Naive thymus-derived CD8-positive, alpha-beta T cell (primary cell): Measurements from ENCODE around the gene FXYD5. TPM values are rescaled to one million over a fixed set of nuclear protein-coding genes. Genes with fewer than 3 reads are reported as not detected.
"Not testable (repeated sequence)": the region's sequence is repeated elsewhere in the genome, so short reads cannot be mapped to it uniquely, and the experiment has no call there.

ENCODE experiments used
- ATAC-seq, 2 donors: fragments of 150-1000 bp; cut with Tn5 transposase in 1 of 2; sonication (Bioruptor Pico), chemical (Tn5 transposase) in 1 of 2; 1 replicate in 1 of 2; 2 replicates in 1 of 2; pipeline ENCODE4 v1.10.0; 2021; ENCODE audit warnings: mild to moderate bottlenecking in 2 of 2, moderate library complexity in 2 of 2
- POLR2A ChIA-PET: fragments of 350-600 bp; sonication (Branson Sonifier 250); formaldehyde crosslinking; loops from one replicate; lab custom pipeline; 2021; ENCODE audit warnings: antibody characterized with exemption; lab: Charles Lee
- DNase-seq, 10 donors: peaks; one replicate each; pipeline versions ENCODE4 v3.0.0 to v3.0.0-alpha.2; 2020 to 2022
- H3K27ac Mint-ChIP-seq, 10 donors: one replicate each; pipeline ENCODE4 v1.8.0; 2020 to 2022; ENCODE audit warnings: mild to moderate bottlenecking in 10 of 10, mixed read lengths in 10 of 10, moderate library complexity in 4 of 10, inconsistent platforms in 1 of 10
- H3K27me3 Mint-ChIP-seq, 5 donors: one replicate each; pipeline ENCODE4 v1.8.0; 2021 to 2022; ENCODE audit warnings: mixed read lengths in 5 of 5
- H3K36me3 Mint-ChIP-seq, 3 donors: one replicate each; pipeline ENCODE4 v1.8.0; 2020 to 2022; ENCODE audit warnings: mixed read lengths in 3 of 3, mild to moderate bottlenecking in 2 of 3, inconsistent platforms in 1 of 3
- H3K4me1 Mint-ChIP-seq, 4 donors: one replicate each; pipeline ENCODE4 v1.8.0; 2021 to 2022; ENCODE audit warnings: mixed read lengths in 4 of 4
- H3K4me3 Mint-ChIP-seq, 10 donors: one replicate each; pipeline ENCODE4 v1.8.0; 2020 to 2022; ENCODE audit warnings: mild to moderate bottlenecking in 10 of 10, mixed read lengths in 10 of 10, moderate library complexity in 6 of 10, inconsistent platforms in 1 of 10
- H3K9me3 Mint-ChIP-seq, 9 donors: one replicate each; pipeline ENCODE4 v1.8.0; 2020 to 2022; ENCODE audit warnings: mixed read lengths in 9 of 9, mild to moderate bottlenecking in 3 of 9, inconsistent platforms in 1 of 9, moderate library complexity in 1 of 9
- polyA plus RNA-seq, 3 donors: library from polyadenylated mRNA; unstranded; fragments of 300-500 nt; fragmentation: Illumina TruSeq; gene quantifications; one replicate each; pipeline ENCODE4 v1.2.3, GENCODE V29; 2021
- total RNA-seq, 8 experiments: library from RNA in 2 of 8; stranded (reverse) in 2 of 8; gene quantifications; one replicate each; pipeline ENCODE4 v1.2.3 and lab custom pipeline; 2021 to 2026

Gene FXYD5
- total and polyA plus RNA-seq, 5 experiments from 2014 or later, result 281 to 544 (median 351) TPM

DNA sequence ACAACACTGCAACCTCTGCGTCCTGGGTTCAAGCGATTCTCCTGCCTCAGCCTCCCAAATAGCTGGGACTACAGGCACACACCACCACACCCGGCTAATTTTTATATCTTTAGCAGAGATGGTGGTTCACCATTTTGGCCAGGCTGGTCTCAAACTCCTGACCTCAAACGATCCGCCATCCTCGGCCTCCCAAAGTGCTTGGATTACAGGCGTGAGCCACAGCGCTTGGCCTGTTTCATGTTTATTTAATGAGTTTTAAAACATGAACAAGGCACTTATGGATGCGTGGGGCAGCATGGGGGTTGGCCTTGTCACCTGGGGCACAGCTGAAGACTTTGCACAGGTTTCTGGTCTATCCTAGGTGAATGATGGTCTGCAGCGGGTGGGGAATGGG, 1.4 kb upstream of the FXYD5 start:
- Mint-ChIP-seq H3K27ac (peak overlapping the region in 9 of 10 donors; percentile 35 to 100 (median 96)), H3K4me1 (peaks cover 30 to 56% (median 46%) of the 10 kb centered on the region in 4 donors), H3K36me3 (peaks cover 2 to 22% (median 7%) of the 10 kb centered on the region in 3 donors), H3K4me3 (peak overlapping the region; percentile 75 to 100 (median 100))
- not testable (repeated sequence) for ATAC-seq, H3K27me3 Mint-ChIP-seq, H3K9me3 Mint-ChIP-seq, DNase-seq
- POLR2A ChIA-PET, result interaction anchor here (0.6 to 4.6 kb wide), 9 partner anchors 10 to 138 kb away, joined by 3 to 77 read pairs (median 13); partner anchors contain the start of gene FXYD7

DNA sequence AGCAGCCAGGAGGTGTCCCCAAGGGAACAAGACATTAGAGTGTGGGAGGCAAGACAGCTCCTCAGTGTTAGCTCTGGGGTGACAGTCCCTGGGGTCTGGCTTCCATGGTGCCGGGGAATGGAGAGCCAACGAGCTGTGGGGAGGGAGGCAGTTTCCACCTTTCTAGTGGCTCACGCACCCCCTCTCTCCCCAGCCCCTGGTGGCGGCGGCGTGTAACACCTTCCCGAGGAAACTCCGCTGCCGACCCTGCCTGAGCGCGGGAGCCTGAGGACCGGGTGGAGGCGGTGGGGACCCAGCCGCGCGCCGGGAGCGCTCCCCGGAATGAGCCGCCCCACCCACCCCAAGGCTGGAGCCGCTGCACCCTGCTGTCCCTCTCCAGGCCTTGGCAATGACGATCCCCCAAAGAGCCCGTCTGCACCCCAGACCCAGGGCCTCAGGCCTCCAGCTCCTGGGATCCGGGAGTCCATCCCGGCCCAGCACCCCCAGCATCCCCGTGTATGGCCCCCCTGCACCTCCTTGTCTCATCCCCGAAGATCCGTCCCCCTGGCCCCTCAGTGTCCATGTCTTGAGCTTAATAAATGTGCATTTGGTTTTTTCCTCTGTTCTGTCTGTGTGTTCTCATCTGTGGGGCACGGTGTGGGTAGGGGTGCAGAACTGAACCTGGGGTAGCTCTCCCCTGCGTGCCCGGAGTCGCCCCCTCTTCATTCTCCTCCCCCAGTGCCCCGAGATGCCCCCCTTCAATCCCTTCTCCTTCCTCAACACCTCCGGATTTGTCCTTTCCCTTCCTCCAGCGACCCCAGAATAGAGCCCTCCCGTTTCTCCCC, 622 bp upstream of the FXYD5 start:
- Mint-ChIP-seq H3K9me3 (no peaks in the 10 kb centered on the region), H3K4me3 (peak overlapping the region; percentile 98 to 100 (median 100)), H3K4me1 (peaks cover 33 to 64% (median 53%) of the 10 kb centered on the region in 4 donors), H3K27me3 (no peaks in the 10 kb centered on the region), H3K27ac (peak overlapping the region; percentile 94 to 100 (median 99)), H3K36me3 (peaks cover 4 to 29% (median 12%) of the 10 kb centered on the region in 3 donors)
- ATAC-seq (peak; percentile 66 to 70), DNase-seq (peak; percentile 57 to 85 (median 71))
- POLR2A ChIA-PET, result interaction anchor here (0.5 to 4.6 kb wide), 19 partner anchors 9 to 166 kb away, joined by 3 to 77 read pairs (median 6); partner anchors contain the start of genes FXYD7 and USF2

DNA sequence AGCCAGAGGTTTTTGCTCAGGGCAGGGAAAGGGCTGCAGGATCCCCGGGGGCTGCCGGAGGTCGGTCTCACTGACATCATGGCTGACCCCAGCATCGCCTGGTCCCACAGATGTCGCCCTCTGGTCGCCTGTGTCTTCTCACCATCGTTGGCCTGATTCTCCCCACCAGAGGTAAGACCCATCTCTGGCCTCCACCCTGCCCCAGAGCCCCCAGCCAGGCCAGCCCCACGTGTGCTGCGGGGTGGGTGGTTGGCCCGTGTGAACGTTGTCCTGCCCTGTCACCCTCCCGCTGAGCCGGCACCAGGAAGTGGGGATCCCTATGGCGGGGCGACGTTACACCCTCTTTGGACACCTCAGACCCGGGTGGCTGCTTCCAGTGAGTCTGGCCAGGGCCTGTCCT, 906 bp downstream of the FXYD5 start:
- peaks cover 4 to 45% (median 24%) of the 10 kb centered on the region in 3 donors for H3K36me3 Mint-ChIP-seq
- peak overlapping the region; percentile 98 to 100 (median 100) for H3K4me3 Mint-ChIP-seq
- no peaks in the 10 kb centered on the region for H3K9me3 Mint-ChIP-seq
- POLR2A ChIA-PET, result interaction anchor here (0.8 to 4.6 kb wide), 9 partner anchors 8 to 110 kb away, joined by 3 to 77 read pairs (median 9); partner anchors contain the start of gene FXYD7
- no peaks in the 10 kb centered on the region for H3K27me3 Mint-ChIP-seq
- ATAC-seq (peak in 1 of 2 donors; percentile 26), DNase-seq (peak in 2 of 10 donors; percentile 20 to 22)
- peak overlapping the region; percentile 94 to 100 (median 99) for H3K27ac Mint-ChIP-seq
- peaks cover 32 to 72% (median 60%) of the 10 kb centered on the region in 4 donors for H3K4me1 Mint-ChIP-seq

GRCh38 chr19:35155981-35156672, 1.6 kb downstream of the FXYD5 start:
- peaks cover 4 to 52% (median 30%) of the 10 kb centered on the region in 3 donors for H3K36me3 Mint-ChIP-seq
- H3K27ac Mint-ChIP-seq, result peak overlapping the region; percentile 88 to 100 (median 99)
- peak overlapping the region; percentile 98 to 100 (median 100) for H3K4me3 Mint-ChIP-seq
- POLR2A ChIA-PET, result interaction anchor here (0.8 to 3.6 kb wide), 5 partner anchors 10 to 56 kb away, joined by 3 to 77 read pairs (median 3); no protein-coding TSS in a partner anchor
- H3K4me1 Mint-ChIP-seq, result peaks cover 31 to 73% (median 61%) of the 10 kb centered on the region in 4 donors
- H3K27me3 Mint-ChIP-seq, result no peaks in the 10 kb centered on the region
- ATAC-seq, result no peak
- no peaks in the 10 kb centered on the region for H3K9me3 Mint-ChIP-seq
- no peak for DNase-seq

DNA sequence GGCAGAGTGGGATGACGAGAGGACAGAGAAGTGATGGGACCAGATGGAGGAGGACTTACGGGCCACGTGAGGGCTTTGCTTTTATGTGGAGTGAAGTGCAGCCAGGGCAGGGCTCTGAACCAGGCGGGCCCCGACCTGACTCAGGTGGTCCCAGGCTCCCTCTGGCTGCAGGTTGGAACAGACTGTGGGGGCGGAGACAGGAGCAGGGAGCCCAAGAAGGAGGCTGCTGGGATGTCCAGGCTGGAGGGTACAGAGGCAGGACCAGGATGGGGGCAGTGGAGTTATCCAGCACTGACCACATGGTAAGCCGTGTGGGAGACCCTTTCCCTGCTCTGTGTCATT, 2.1 kb downstream of the FXYD5 start:
- peak overlapping the region; percentile 34 to 100 (median 99) for H3K27ac Mint-ChIP-seq
- peaks cover 31 to 78% (median 65%) of the 10 kb centered on the region in 4 donors for H3K4me1 Mint-ChIP-seq
- no peak for DNase-seq
- H3K36me3 Mint-ChIP-seq, result peaks cover 9 to 57% (median 35%) of the 10 kb centered on the region in 3 donors
- no peak for ATAC-seq
- no peaks in the 10 kb centered on the region for H3K27me3 Mint-ChIP-seq
- H3K4me3 Mint-ChIP-seq, result peak overlapping the region; percentile 98 to 100 (median 100)
- POLR2A ChIA-PET, result interaction anchor here (1.5 kb wide), 1 partner anchor 10 kb away, joined by 3 read pairs; no protein-coding TSS in a partner anchor
- peaks cover 0 to 4% (median 0%) of the 10 kb centered on the region in 9 donors for H3K9me3 Mint-ChIP-seq

GRCh38 chr19:35157431-35157830, 2.9 kb downstream of the FXYD5 start:
- Mint-ChIP-seq H3K27me3 (no peaks in the 10 kb centered on the region), H3K9me3 (peaks cover 0 to 8% (median 3%) of the 10 kb centered on the region in 9 donors), H3K4me1 (peaks cover 35 to 76% (median 66%) of the 10 kb centered on the region in 4 donors), H3K36me3 (peaks cover 14 to 65% (median 43%) of the 10 kb centered on the region in 3 donors), H3K4me3 (peak overlapping the region in 7 of 10 donors; percentile 11 to 100 (median 55)), H3K27ac (peak overlapping the region in 8 of 10 donors; percentile 24 to 96 (median 82))
- DNase-seq (no peak), ATAC-seq (no peak)
- POLR2A ChIA-PET, result interaction anchor here (0.9 kb wide), 1 partner anchor 12 kb away, joined by 3 read pairs; no protein-coding TSS in a partner anchor

- DNase-seq (peak in 1 of 10 donors; percentile 6), ATAC-seq (no peak)
- Mint-ChIP-seq H3K27me3 (no peaks in the 10 kb centered on the region), H3K4me3 (peak overlapping the region in 2 of 10 donors; percentile 19 to 50), H3K27ac (peak overlapping the region in 6 of 10 donors; percentile 7 to 88 (median 70)), H3K9me3 (peaks cover 0 to 12% (median 3%) of the 10 kb centered on the region in 9 donors), H3K36me3 (peaks cover 24 to 86% (median 65%) of the 10 kb centered on the region in 3 donors), H3K4me1 (peaks cover 30 to 64% (median 62%) of the 10 kb centered on the region in 4 donors)
- POLR2A ChIA-PET, result interaction anchor here (1.2 to 1.4 kb wide), 2 partner anchors 20 to 47 kb away, joined by 3 to 4 read pairs; no protein-coding TSS in a partner anchor
Observed at GRCh38 chr19:35159606-35160005, 5.1 kb downstream of the FXYD5 start.

- Mint-ChIP-seq H3K27me3 (no peaks in the 10 kb centered on the region), H3K9me3 (peaks cover 0 to 17% (median 7%) of the 10 kb centered on the region in 9 donors), H3K36me3 (peaks cover 33 to 97% (median 77%) of the 10 kb centered on the region in 3 donors), H3K27ac (peak overlapping the region; percentile 53 to 90 (median 78)), H3K4me3 (peak overlapping the region in 2 of 10 donors; percentile 16 to 56), H3K4me1 (peaks cover 27 to 53% (median 52%) of the 10 kb centered on the region in 4 donors)
- POLR2A ChIA-PET, result interaction anchor here (0.8 to 1.3 kb wide), 4 partner anchors 11 to 43 kb away, joined by 3 to 4 read pairs (median 3); no protein-coding TSS in a partner anchor
- ATAC-seq (no peak), DNase-seq (peak in 1 of 10 donors; percentile 7)
Observed at GRCh38 chr19:35160629-35161433, 6.3 kb downstream of the FXYD5 start.

GRCh38 chr19:35161434-35161743, 6.9 kb downstream of the FXYD5 start:
- DNase-seq (no peak), ATAC-seq (no peak)
- no peak overlapping the region for H3K4me3 Mint-ChIP-seq
- peak overlapping the region in 8 of 10 donors; percentile 31 to 89 (median 79) for H3K27ac Mint-ChIP-seq
- no peaks in the 10 kb centered on the region for H3K27me3 Mint-ChIP-seq
- peaks cover 38 to 97% (median 82%) of the 10 kb centered on the region in 3 donors for H3K36me3 Mint-ChIP-seq
- peaks cover 0 to 22% (median 11%) of the 10 kb centered on the region in 9 donors for H3K9me3 Mint-ChIP-seq
- POLR2A ChIA-PET, result interaction anchor here (0.8 to 1.3 kb wide), 4 partner anchors 10 to 42 kb away, joined by 3 to 4 read pairs (median 3); no protein-coding TSS in a partner anchor
- H3K4me1 Mint-ChIP-seq, result peaks cover 23 to 50% (median 49%) of the 10 kb centered on the region in 4 donors

DNA sequence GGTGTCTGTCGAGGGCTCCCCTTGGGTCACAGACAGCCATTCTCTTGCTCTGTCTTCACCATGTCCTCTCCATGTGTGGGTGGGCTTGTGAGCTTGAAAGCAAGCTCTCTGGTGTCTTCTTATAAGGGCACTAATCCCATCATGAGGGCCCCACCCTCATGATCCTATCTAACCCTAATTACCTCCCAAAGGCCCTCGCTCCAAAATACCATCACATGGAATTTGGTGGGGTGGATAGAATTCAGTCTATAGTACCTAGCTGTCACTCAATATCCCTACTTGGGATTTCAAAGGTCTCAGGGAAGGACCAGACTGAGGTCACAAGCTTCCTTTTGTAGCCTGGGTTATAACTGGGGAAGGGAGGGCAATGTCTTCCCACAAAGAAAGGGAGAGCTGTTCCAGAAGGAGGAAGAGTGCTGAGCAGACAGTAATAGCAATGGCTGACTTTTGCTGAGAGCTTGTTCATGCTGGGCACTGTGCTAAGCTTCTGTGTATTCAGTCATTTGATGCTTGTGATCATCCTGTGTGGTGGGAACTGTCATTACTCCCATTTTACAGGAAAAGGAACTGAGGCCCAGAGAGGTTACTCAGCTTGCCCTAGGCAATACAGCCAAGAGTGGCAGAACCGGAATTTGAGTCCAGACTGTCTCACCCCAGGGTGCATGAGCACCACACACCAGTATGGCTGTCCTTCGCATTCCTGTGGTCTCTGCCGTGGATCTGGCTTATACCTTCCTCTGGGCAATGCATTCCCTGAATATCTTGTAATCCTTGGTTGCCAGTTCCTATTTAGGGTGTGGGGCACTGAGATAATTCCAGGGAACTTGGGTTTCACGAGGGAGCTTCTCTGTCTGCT, 8.2 kb downstream of the FXYD5 start:
- Mint-ChIP-seq H3K4me3 (no peak overlapping the region), H3K36me3 (peaks cover 42 to 100% (median 89%) of the 10 kb centered on the region in 3 donors), H3K4me1 (peaks cover 28 to 53% (median 49%) of the 10 kb centered on the region in 4 donors), H3K27me3 (no peaks in the 10 kb centered on the region), H3K9me3 (peaks cover 0 to 28% (median 15%) of the 10 kb centered on the region in 9 donors), H3K27ac (peak overlapping the region in 9 of 10 donors; percentile 60 to 86 (median 74))
- ATAC-seq (no peak), DNase-seq (peak in 1 of 10 donors; percentile 7)
- POLR2A ChIA-PET, result interaction anchor here (0.7 to 3.2 kb wide), 9 partner anchors 8 to 59 kb away, joined by 3 to 9 read pairs (median 3); partner anchors contain the start of gene FXYD5
